H1 (cell line): ENCODE data around the gene GRIP1. TPM values are rescaled to one million over a fixed set of nuclear protein-coding genes. Genes with fewer than 3 reads are reported as not detected.

Experiments
- CTCF ChIA-PET: fragments of 300-600 bp; sonication (Branson Sonifier 250); formaldehyde crosslinking; loops from one replicate; lab custom pipeline; 2021; ENCODE audit not compliant: partially characterized antibody; lab: Charles Lee
- POLR2A ChIA-PET: fragments of 300-600 bp; sonication (Branson Sonifier 250); formaldehyde crosslinking; loops from one replicate; lab custom pipeline; 2021; ENCODE audit warnings: inconsistent platforms; ENCODE audit not compliant: partially characterized antibody; lab: Charles Lee
- DNase-seq, 2 experiments: peaks; one replicate each; pipeline versions ENCODE4 v3.0.0 to v3.0.0-alpha.2; 2010 to 2022; ENCODE audit warnings: low spot score in 2 of 2, low read depth in 1 of 2, mixed read lengths in 1 of 2
- FAIRE-seq: peaks from 2 replicates; lab custom pipeline; 2011; peaks lifted over from hg19 to GRCh38; lab: Jason Lieb, UNC
- H2AFZ ChIP-seq: 2 replicates; pipeline ENCODE4 v1.8.1; 2012; ENCODE audit warnings: low read length, inconsistent platforms
- H2AK5ac ChIP-seq: 2 replicates; pipeline ENCODE4 v1.6.1; 2013; ENCODE audit warnings: low read depth, low read length
- H2BK120ac ChIP-seq: replicated peaks from 2 replicates; pipeline ENCODE3; 2013; ENCODE audit warnings: low read depth, low read length, inconsistent platforms
- H2BK12ac ChIP-seq: 2 replicates; pipeline ENCODE4 v1.6.1; 2013; ENCODE audit warnings: low read depth, low read length
- H2BK15ac ChIP-seq: 2 replicates; pipeline ENCODE4 v1.6.1; 2013; ENCODE audit warnings: low read length
- H2BK20ac ChIP-seq: 2 replicates; pipeline ENCODE4 v1.6.1; 2013; ENCODE audit warnings: low read length
- H2BK5ac ChIP-seq: 2 replicates; pipeline ENCODE4 v1.6.1; 2013; ENCODE audit warnings: low read depth, low read length
- H3K14ac ChIP-seq: 2 replicates; pipeline ENCODE4 v1.6.1; 2013; ENCODE audit warnings: inconsistent platforms; ENCODE audit not compliant: insufficient read length
- H3K18ac ChIP-seq: 2 replicates; pipeline ENCODE4 v1.6.1; 2013; ENCODE audit warnings: low read length; ENCODE audit errors: extremely low read depth
- H3K23ac ChIP-seq: 2 replicates; pipeline ENCODE4 v1.6.1; 2013; ENCODE audit warnings: inconsistent platforms; ENCODE audit not compliant: insufficient read length
- H3K23me2 ChIP-seq: 2 replicates; pipeline ENCODE4 v1.6.1; 2013; ENCODE audit warnings: low read depth, low read length
- H3K27ac ChIP-seq: 2 replicates; pipeline ENCODE4 v1.6.1; 2011; ENCODE audit warnings: low read depth, low read length, inconsistent platforms
- H3K27me3 ChIP-seq, 4 experiments: replicated peaks in 1 of 4; 1 replicate in 1 of 4; 2 replicates in 3 of 4; pipeline versions ENCODE4 v1.6.1 to v1.8.1; 2011 to 2013; ENCODE audit warnings: low read length in 3 of 4, mild to moderate bottlenecking in 3 of 4, inconsistent platforms in 2 of 4, mixed read lengths in 2 of 4, moderate library complexity in 1 of 4; ENCODE audit not compliant: control insufficient read depth in 3 of 4, insufficient read depth in 3 of 4; ENCODE audit errors: extremely low read depth in 1 of 4
- H3K36me3 ChIP-seq, 4 experiments: 2 replicates each; pipeline versions ENCODE4 v1.6.1 to v1.8.1; 2011 to 2013; ENCODE audit warnings: mild to moderate bottlenecking in 4 of 4, low read length in 3 of 4, moderate library complexity in 2 of 4, control low read depth in 1 of 4, inconsistent platforms in 1 of 4; ENCODE audit not compliant: insufficient read depth in 4 of 4, control insufficient read depth in 2 of 4
- H3K4ac ChIP-seq: replicated peaks from 2 replicates; pipeline ENCODE3; 2013; ENCODE audit warnings: low read length, low read depth, mixed read lengths, inconsistent platforms; ENCODE audit not compliant: insufficient read length
- H3K4me1 ChIP-seq, 4 experiments: replicated peaks in 1 of 4; 1 replicate in 1 of 4; 2 replicates in 3 of 4; pipeline versions ENCODE4 v1.6.1 to v1.8.1; 2011 to 2013; ENCODE audit warnings: low read length in 3 of 4, inconsistent platforms in 2 of 4, mixed read lengths in 1 of 4; ENCODE audit not compliant: insufficient read depth in 4 of 4, control insufficient read depth in 3 of 4
- H3K4me2 ChIP-seq, 2 experiments: 2 replicates each; pipeline versions ENCODE4 v1.6.1 to v1.8.1; 2011 to 2013; ENCODE audit warnings: low read depth in 2 of 2, low read length in 2 of 2, control low read depth in 1 of 2, inconsistent platforms in 1 of 2, mild to moderate bottlenecking in 1 of 2; ENCODE audit not compliant: insufficient read depth in 1 of 2
- H3K4me3 ChIP-seq, 4 experiments: fragments of 200-600, 300-600 bp in 1 of 4; sonication (generic), shearing (Covaris generic), sonication (Bioruptor Twin) in 1 of 4; 2 replicates each; pipeline versions ENCODE4 v1.5.1 to v1.8.1; 2011 to 2016; ENCODE audit warnings: low read length in 4 of 4, low read depth in 3 of 4, control low read depth in 2 of 4, inconsistent platforms in 2 of 4, mild to moderate bottlenecking in 2 of 4, mixed read lengths in 1 of 4, moderate library complexity in 1 of 4; ENCODE audit not compliant: insufficient read depth in 2 of 4; ENCODE audit errors: extremely low read depth in 1 of 4
- H3K56ac ChIP-seq: replicated peaks from 2 replicates; pipeline ENCODE3; 2013; ENCODE audit warnings: low read depth, mild to moderate bottlenecking, mixed read lengths, low read length, inconsistent platforms; ENCODE audit not compliant: insufficient read length
- H3K79me1 ChIP-seq: 2 replicates; pipeline ENCODE4 v1.6.1; 2013; ENCODE audit warnings: low read depth, low read length, control low read depth
- H3K79me2 ChIP-seq, 2 experiments: 2 replicates each; pipeline versions ENCODE4 v1.6.1 to v1.8.1; 2012 to 2013; ENCODE audit warnings: low read length in 2 of 2, mild to moderate bottlenecking in 2 of 2, inconsistent platforms in 1 of 2; ENCODE audit not compliant: insufficient read depth in 2 of 2, control insufficient read depth in 1 of 2
- H3K9ac ChIP-seq, 4 experiments: replicated peaks in 1 of 4; 1 replicate in 1 of 4; 2 replicates in 3 of 4; pipeline versions ENCODE4 v1.6.1 to v1.8.1; 2011 to 2013; ENCODE audit warnings: low read depth in 3 of 4, low read length in 3 of 4, control low read depth in 2 of 4, mild to moderate bottlenecking in 2 of 4, moderate library complexity in 2 of 4, inconsistent platforms in 1 of 4; ENCODE audit errors: extremely low read depth in 1 of 4
- H3K9me3 ChIP-seq, 2 experiments: 2 replicates each; pipeline versions ENCODE4 v1.6.1 to v1.8.1; 2012 to 2013; ENCODE audit warnings: mild to moderate bottlenecking in 2 of 2, moderate library complexity in 2 of 2, control low read depth in 1 of 2, inconsistent platforms in 1 of 2, low read depth in 1 of 2, low read length in 1 of 2, mixed read lengths in 1 of 2; ENCODE audit not compliant: insufficient read depth in 2 of 2
- H4K20me1 ChIP-seq, 2 experiments: replicated peaks in 1 of 2; 2 replicates each; pipeline versions ENCODE3 to v1.8.1; 2011 to 2013; ENCODE audit warnings: inconsistent platforms in 2 of 2, low read length in 2 of 2, mild to moderate bottlenecking in 1 of 2; ENCODE audit not compliant: insufficient read depth in 2 of 2, control insufficient read depth in 1 of 2
- H4K5ac ChIP-seq: 2 replicates; pipeline ENCODE4 v1.6.1; 2013; ENCODE audit warnings: low read length, low read depth, mixed read lengths, inconsistent platforms; ENCODE audit not compliant: insufficient read length
- H4K8ac ChIP-seq: 2 replicates; pipeline ENCODE4 v1.8.0; 2013; ENCODE audit warnings: mild to moderate bottlenecking, moderate library complexity, low read length, inconsistent platforms; ENCODE audit not compliant: insufficient read depth; ENCODE audit errors: extremely low read depth
- H4K91ac ChIP-seq: replicated peaks from 2 replicates; pipeline ENCODE3; 2013; ENCODE audit warnings: low read length, mixed read lengths, inconsistent platforms; ENCODE audit not compliant: insufficient read length
- BACH1 ChIP-seq: IDR thresholded peaks from 2 replicates; pipeline ENCODE4 v1.6.1; 2012; ENCODE audit warnings: low read length, improper control_type of control experiment
- JUND ChIP-seq: IDR thresholded peaks from 2 replicates; pipeline ENCODE4 v1.6.1; 2011; ENCODE audit warnings: mild to moderate bottlenecking, improper control_type of control experiment, low read length
- SP4 ChIP-seq: IDR thresholded peaks from 2 replicates; pipeline ENCODE4 v1.6.1; 2012; ENCODE audit warnings: low read length, inconsistent platforms
- TAF7 ChIP-seq: optimal IDR thresholded peaks from 2 replicates; pipeline ENCODE3; 2011; ENCODE audit warnings: low read depth, mild to moderate bottlenecking, inconsistent platforms, low read length, moderate library complexity, borderline replicate concordance
- WGBS, 2 experiments: shearing (Covaris generic) in 1 of 2; methylation state at CpG; one replicate each; pipeline versions ENCODE4 v1.1.6 to v1.1.7; 2013 to 2015; ENCODE audit warnings: low lambda C conversion rate in 2 of 2, mixed read lengths in 2 of 2, inconsistent platforms in 1 of 2, low coverage in 1 of 2, missing lambda C conversion rate in 1 of 2; ENCODE audit not compliant: insufficient replicate concordance in 2 of 2, insufficient coverage in 1 of 2, insufficient read length in 1 of 2; ENCODE audit errors: extremely low coverage in 1 of 2, missing lambda C conversion rate in 1 of 2; 5-methylcytosine and 5-hydroxymethylcytosine counted together
- polyA plus RNA-seq, 7 experiments: library from polyadenylated mRNA; depleted of rRNA in 3 of 7; stranded (reverse) in 5 of 7; unstranded in 2 of 7; fragments of >200 nt in 5 of 7; fragments of 200-250 nt in 2 of 7; gene quantifications; 1 replicate in 5 of 7; 2 replicates in 1 of 7; 4 replicates in 1 of 7; pipeline versions ENCODE4 v1.2.1 to v1.2.3, GENCODE V29; 2011 to 2013; ENCODE audit warnings: missing spikeins in 2 of 7, mixed read lengths in 2 of 7
- total RNA-seq: library from RNA; stranded (reverse); fragmentation: NEBNext Ultra II Directional; extraction: Animal tissue kit (Norgen Biotek cat#: 25700); gene quantifications from 2 replicates; pipeline ENCODE4 v1.2.1, GENCODE V29; 2021

The GRIP1 gene
- total and polyA plus RNA-seq, 2 of the 8 experiments (the other 6 are each of a cell fraction or from before 2014, with no cell fraction given), result 4.5 to 27.3 TPM

DNA sequence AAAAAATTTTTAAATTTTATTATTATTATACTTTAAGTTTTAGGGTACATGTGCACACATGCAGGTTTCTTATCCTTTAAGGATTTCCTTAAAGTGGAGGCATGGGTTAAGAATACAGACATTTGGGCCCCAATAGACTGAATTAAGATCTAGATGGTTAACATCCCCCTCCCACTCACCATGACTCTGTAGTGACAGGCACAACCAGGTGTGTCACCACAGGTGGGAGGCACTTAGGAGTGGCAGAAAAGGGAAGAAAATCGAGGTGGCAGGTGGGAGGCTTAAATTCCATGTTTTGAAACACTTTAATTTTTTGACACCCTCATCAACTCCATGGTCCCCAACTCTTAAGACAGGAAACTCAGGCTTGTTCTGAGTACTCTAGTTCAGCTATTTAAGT, 37.6 kb upstream of the GRIP1 start:
- Histone ChIP-seq H4K20me1 (no peaks in the 10 kb centered on the region), H3K4me1 (peaks cover 0 to 2% (median 0%) of the 10 kb centered on the region in 4 experiments; a peak in 1 of 7 replicates), H3K18ac (no peak overlapping the region), H3K56ac (no peak overlapping the region), H4K5ac (no peak overlapping the region), H2BK12ac (no peak overlapping the region), H4K8ac (no peak overlapping the region), H2BK20ac (no peak overlapping the region), H3K36me3 (no peaks in the 10 kb centered on the region), H3K79me1 (no peaks in the 10 kb centered on the region), H3K79me2 (no peaks in the 10 kb centered on the region), H3K4me2 (no peak overlapping the region), H3K4ac (no peak overlapping the region), H2BK5ac (no peak overlapping the region), H3K23me2 (peaks cover 4% of the 10 kb centered on the region; the same call in 1 of the 2 replicates), H2BK120ac (no peak overlapping the region), H3K4me3 (no peak overlapping the region), H3K9ac (no peak overlapping the region), H2AFZ (no peak overlapping the region), H2BK15ac (no peak overlapping the region), H2AK5ac (no peak overlapping the region), H3K23ac (no peak overlapping the region), H3K27me3 (no peaks in the 10 kb centered on the region), H3K14ac (no peak overlapping the region), H3K27ac (no peak overlapping the region), H3K9me3 (no peaks in the 10 kb centered on the region), H4K91ac (no peak overlapping the region)
- DNase-seq, result no peak
- POLR2A ChIA-PET, result no interaction called here
- CTCF ChIA-PET, result no interaction called here
- TF ChIP-seq BACH1 (no peak), TAF7 (no peak), SP4 (no peak), JUND (no peak)
- FAIRE-seq, result no peak
- 83% methylated on average over 1 of the region's 1 CpG; no CpG with 5 or more reads in 1 of the 2 experiments for WGBS, 2 experiments
